Measurements from ENCODE around the gene ZDHHC21.

GRCh38 chr9:14662060-14662453 is 31.2 kb downstream of the ZDHHC21 start:
- TF ChIP-seq CTCF (IDR thresholded peaks at IDR 0.05 in 2 of 3, conservative IDR thresholded peaks at IDR 0.05 in 1 of 3; ENCODE audit: insufficient read depth in 2 of 3, low read depth in 1 of 3, low read length in 3 of 3) (no peak), HIVEP1 (CRISPR knock-in tag; IDR thresholded peaks at IDR 0.05) (no peak), ZNF133 (CRISPR knock-in tag; IDR thresholded peaks at IDR 0.05) (no peak), ZNF311 (CRISPR knock-in tag; IDR thresholded peaks at IDR 0.05) (no peak), CHD2 (IDR thresholded peaks at IDR 0.05; ENCODE audit: low read depth, low read length) (no peak)

Measured in K562 (cell line).